Measurements from ENCODE around the gene NOLC1.

DNA sequence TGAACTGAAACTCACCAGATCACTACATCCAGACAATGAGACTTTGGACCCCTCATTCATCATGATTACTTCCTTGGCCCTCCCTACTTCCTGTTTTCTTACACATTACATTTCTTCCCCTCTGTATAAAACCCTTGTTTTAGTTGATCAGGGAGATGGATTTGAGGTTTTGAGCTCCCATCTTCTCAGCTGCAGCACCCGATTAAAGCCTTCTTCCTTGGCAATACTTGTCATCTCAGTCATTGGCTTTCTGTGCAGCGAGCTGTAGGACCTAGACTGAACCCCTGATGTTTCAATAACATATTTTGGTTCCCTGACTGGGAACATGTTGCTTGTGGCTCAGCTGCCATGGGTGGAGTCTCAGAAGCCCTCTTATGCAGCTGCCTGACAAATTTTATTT, 33.1 kb downstream of the NOLC1 start:
- TF ChIP-seq ZNF382 (CRISPR knock-in tag; IDR thresholded peaks at IDR 0.05; ENCODE audit: borderline replicate concordance) (no peak), POLR2A (IDR thresholded peaks at IDR 0.05; ENCODE audit: insufficient read depth in 1 of 2, low read depth in 2 of 2, low read length in 2 of 2) (no peak), HIVEP1 (CRISPR knock-in tag; IDR thresholded peaks at IDR 0.05) (no peak), ATAD3A (CRISPR knock-in tag; IDR thresholded peaks at IDR 0.05) (no peak), PAWR (CRISPR knock-in tag; IDR thresholded peaks at IDR 0.05; ENCODE audit: borderline replicate concordance) (no peak), SP1 (IDR thresholded peaks at IDR 0.05) (no peak), SP1 (CRISPR knock-in tag; IDR thresholded peaks at IDR 0.05) (no peak), HDAC1 (CRISPR knock-in tag; IDR thresholded peaks at IDR 0.05) (no peak), ZMYM3 (CRISPR knock-in tag; IDR thresholded peaks at IDR 0.05) (no peak), ZNF616 (CRISPR knock-in tag; IDR thresholded peaks at IDR 0.05; ENCODE audit: low read depth) (no peak), SRF (IDR thresholded peaks at IDR 0.05; ENCODE audit: low read depth, low read length) (no peak), MAFF (IDR thresholded peaks at IDR 0.05; ENCODE audit: low read depth, low read length) (no peak), PRDM10 (CRISPR knock-in tag; IDR thresholded peaks at IDR 0.05; ENCODE audit: low read depth) (no peak)
- TF ChIP-seq, protein P1, sequence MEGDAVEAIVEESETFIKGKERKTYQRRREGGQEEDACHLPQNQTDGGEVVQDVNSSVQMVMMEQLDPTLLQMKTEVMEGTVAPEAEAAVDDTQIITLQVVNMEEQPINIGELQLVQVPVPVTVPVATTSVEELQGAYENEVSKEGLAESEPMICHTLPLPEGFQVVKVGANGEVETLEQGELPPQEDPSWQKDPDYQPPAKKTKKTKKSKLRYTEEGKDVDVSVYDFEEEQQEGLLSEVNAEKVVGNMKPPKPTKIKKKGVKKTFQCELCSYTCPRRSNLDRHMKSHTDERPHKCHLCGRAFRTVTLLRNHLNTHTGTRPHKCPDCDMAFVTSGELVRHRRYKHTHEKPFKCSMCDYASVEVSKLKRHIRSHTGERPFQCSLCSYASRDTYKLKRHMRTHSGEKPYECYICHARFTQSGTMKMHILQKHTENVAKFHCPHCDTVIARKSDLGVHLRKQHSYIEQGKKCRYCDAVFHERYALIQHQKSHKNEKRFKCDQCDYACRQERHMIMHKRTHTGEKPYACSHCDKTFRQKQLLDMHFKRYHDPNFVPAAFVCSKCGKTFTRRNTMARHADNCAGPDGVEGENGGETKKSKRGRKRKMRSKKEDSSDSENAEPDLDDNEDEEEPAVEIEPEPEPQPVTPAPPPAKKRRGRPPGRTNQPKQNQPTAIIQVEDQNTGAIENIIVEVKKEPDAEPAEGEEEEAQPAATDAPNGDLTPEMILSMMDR (CRISPR knock-in tag; IDR thresholded peaks at IDR 0.05): no peak
- TF ChIP-seq, protein P2, sequence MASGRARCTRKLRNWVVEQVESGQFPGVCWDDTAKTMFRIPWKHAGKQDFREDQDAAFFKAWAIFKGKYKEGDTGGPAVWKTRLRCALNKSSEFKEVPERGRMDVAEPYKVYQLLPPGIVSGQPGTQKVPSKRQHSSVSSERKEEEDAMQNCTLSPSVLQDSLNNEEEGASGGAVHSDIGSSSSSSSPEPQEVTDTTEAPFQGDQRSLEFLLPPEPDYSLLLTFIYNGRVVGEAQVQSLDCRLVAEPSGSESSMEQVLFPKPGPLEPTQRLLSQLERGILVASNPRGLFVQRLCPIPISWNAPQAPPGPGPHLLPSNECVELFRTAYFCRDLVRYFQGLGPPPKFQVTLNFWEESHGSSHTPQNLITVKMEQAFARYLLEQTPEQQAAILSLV (CRISPR knock-in tag; IDR thresholded peaks at IDR 0.05; ENCODE audit: borderline replicate concordance): no peak

Measured in HepG2 (cell line).